Upper lobe of right lung (tissue), 1 donor: Measurements from ENCODE around the gene PANK4. TPM values are rescaled to one million over a fixed set of nuclear protein-coding genes. Genes with fewer than 3 reads are reported as not detected.

Source experiments
- ATAC-seq: fragments of 200-7000 bp; cut with Tn5 transposase; one replicate; pipeline ENCODE4 v1.9.1; 2020; ENCODE audit warnings: mild to moderate bottlenecking, moderate library complexity
- DNase-seq: peaks from one replicate; pipeline ENCODE4 v3.0.0-alpha.2; 2020
- H3K27ac ChIP-seq: fragments of 200-600 bp; one replicate; pipeline ENCODE4 v1.8.0; 2022
- H3K27me3 ChIP-seq: fragments of 200-600 bp; one replicate; pipeline ENCODE4 v1.8.0; 2022; ENCODE audit warnings: mild to moderate bottlenecking
- H3K36me3 ChIP-seq: fragments of 200-600 bp; one replicate; pipeline ENCODE4 v1.8.0; 2022
- H3K4me1 ChIP-seq: fragments of 200-600 bp; one replicate; pipeline ENCODE4 v1.8.0; 2022
- H3K4me3 ChIP-seq: fragments of 200-600 bp; one replicate; pipeline ENCODE4 v1.8.0; 2022; ENCODE audit warnings: mild to moderate bottlenecking
- H3K9me3 ChIP-seq: fragments of 200-600 bp; one replicate; pipeline ENCODE4 v1.8.0; 2022
- intact Hi-C: fragments of 100-400 bp; cut with DNase I; formaldehyde crosslinking; loops from one replicate; pipeline ENCODE4 v1.11.0; 2022
- total RNA-seq: library from RNA; stranded (reverse); fragmentation: NEBNext Ultra II Directional; extraction: Animal tissue kit (Norgen Biotek cat#: 25700); gene quantifications from one replicate; pipeline ENCODE4 v1.2.1, GENCODE V29; 2021
- TF ChIP-seq, protein P1 (sequence below): fragments of 200-600 bp; IDR thresholded peaks from one replicate; pipeline ENCODE4 v1.8.0; 2022; ENCODE audit warnings: antibody characterized with exemption
- donor health status: DM: no; HTN: yes; CAD: no; lungs with severe emphysema.

The PANK4 gene
- total RNA-seq, 1 donor from 2014 or later: 36.4 TPM

- TF ChIP-seq, protein P1, sequence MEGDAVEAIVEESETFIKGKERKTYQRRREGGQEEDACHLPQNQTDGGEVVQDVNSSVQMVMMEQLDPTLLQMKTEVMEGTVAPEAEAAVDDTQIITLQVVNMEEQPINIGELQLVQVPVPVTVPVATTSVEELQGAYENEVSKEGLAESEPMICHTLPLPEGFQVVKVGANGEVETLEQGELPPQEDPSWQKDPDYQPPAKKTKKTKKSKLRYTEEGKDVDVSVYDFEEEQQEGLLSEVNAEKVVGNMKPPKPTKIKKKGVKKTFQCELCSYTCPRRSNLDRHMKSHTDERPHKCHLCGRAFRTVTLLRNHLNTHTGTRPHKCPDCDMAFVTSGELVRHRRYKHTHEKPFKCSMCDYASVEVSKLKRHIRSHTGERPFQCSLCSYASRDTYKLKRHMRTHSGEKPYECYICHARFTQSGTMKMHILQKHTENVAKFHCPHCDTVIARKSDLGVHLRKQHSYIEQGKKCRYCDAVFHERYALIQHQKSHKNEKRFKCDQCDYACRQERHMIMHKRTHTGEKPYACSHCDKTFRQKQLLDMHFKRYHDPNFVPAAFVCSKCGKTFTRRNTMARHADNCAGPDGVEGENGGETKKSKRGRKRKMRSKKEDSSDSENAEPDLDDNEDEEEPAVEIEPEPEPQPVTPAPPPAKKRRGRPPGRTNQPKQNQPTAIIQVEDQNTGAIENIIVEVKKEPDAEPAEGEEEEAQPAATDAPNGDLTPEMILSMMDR: no peak
- intact Hi-C loops: no loop called here
- ATAC-seq (no peak), DNase-seq (no peak)
- Histone ChIP-seq H3K4me1 (no peaks in the 10 kb centered on the region), H3K4me3 (no peak overlapping the region), H3K9me3 (no peaks in the 10 kb centered on the region), H3K27me3 (peaks cover 22% of the 10 kb centered on the region), H3K27ac (no peak overlapping the region), H3K36me3 (no peaks in the 10 kb centered on the region)
Observed at GRCh38 chr1:2473198-2473597, 53.2 kb downstream of the PANK4 start.

DNA sequence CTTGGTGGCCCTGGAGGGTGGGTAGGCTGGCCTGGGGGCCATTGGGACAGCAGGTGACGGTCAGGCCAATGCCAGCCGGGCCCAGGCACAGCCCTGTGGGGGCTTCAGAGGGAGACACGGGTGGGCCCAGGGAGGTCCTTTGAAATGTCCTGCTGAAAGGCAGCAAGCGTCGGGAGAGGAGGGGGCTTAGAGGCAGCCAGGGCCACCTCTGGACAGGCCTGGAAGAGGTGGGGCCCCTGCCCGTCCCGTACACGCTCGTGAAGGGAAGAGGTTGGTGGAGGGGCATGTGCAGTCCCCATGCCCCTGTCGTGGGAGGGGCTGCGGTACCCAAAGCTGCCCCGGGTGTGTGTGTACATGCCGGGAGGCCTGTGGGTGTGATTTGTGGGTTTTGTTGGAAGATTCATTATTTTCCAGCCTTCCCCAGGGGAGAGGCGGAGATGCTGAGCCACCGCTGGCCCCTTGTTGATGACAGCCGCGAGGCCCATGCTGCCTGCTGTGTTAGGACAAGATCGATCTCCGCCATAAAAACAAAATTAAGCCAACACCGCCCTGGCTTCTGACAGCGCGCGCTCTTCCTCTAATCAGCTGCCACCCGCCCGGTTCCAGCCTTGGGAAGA lies 53.7 kb downstream of the PANK4 start:
- ATAC-seq: no peak
- H3K27me3 ChIP-seq: peaks cover 27% of the 10 kb centered on the region

DNA sequence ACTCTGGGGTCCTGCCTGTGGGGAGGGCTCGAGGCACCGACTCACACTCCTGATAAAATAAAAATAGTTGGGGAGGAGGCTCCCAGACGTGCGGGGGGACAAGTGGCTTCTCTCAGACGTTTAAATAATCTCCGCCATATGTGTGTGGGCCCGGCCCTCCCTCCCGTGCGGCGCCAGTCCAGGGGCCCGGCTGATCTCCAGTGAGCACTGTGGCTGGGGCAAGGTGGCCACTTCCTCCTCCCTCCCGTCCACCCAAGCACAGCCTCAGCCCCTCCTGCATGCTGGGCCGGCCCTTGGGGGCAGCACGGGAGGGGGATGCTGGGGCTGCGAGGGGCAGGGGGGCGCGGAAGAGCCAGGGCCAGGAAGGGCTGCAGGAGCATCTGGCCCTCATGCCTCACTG lies 54.3 kb downstream of the PANK4 start:
- Histone ChIP-seq H3K9me3 (no peaks in the 10 kb centered on the region), H3K27me3 (peaks cover 32% of the 10 kb centered on the region)
- intact Hi-C loops: no loop called here

More for the DNA sequence above, 53.7 kb downstream of the PANK4 start:
- TF ChIP-seq, protein P1: no peak
- intact Hi-C loops: no loop called here
- no peak for DNase-seq
- no peaks in the 10 kb centered on the region for H3K4me1 ChIP-seq
- H3K4me3 ChIP-seq: no peak overlapping the region
- no peaks in the 10 kb centered on the region for H3K9me3 ChIP-seq
- no peaks in the 10 kb centered on the region for H3K36me3 ChIP-seq
- no peak overlapping the region for H3K27ac ChIP-seq

DNA sequence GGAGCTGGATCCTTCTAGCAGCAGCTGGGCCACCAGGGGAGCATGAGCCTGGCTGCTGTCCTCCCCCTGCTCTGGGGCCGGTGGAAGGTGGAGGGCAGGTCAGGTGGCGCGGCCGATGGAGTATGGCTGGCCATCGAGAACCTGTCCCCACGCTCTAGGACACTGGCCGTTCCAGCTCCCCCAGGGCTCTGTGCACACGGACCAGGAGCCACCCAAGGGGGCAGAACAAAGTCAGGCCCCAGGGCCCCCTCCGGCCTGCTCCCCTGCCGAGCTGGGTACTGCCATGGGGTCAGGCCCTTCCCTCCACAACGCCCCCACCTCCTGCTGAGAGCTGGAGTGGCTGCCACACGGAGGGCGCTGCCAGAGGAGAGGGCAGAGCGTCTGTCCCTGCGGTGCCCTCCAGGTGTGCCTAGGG lies 54.8 kb downstream of the PANK4 start:
- intact Hi-C loops: no loop called here

More for the DNA sequence above, 54.3 kb downstream of the PANK4 start:
- no peaks in the 10 kb centered on the region for H3K4me1 ChIP-seq
- no peaks in the 10 kb centered on the region for H3K36me3 ChIP-seq
- H3K4me3 ChIP-seq: no peak overlapping the region
- TF ChIP-seq, protein P1: no peak
- no peak overlapping the region for H3K27ac ChIP-seq
- ATAC-seq: no peak
- no peak for DNase-seq

DNA sequence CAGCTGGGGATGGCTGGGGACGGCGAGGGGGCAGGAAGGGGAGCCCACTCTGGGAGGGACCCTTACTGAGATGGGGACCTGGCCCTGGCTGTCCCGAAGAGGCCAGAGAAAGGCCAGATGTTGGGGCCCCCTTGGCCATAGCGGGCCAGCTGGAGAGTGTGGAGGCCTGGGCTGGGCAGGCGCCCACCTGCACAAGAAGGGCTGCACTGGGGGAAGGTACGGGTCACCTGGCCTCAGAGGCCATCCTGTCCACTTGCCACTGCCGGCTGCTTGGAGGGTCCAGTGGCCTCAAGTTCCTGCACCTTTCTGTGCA lies 55.3 kb downstream of the PANK4 start:
- no peak overlapping the region for H3K27ac ChIP-seq
- no peaks in the 10 kb centered on the region for H3K36me3 ChIP-seq
- TF ChIP-seq, protein P1: no peak
- ATAC-seq (no peak), DNase-seq (no peak)
- H3K27me3 ChIP-seq: peaks cover 42% of the 10 kb centered on the region
- H3K4me1 ChIP-seq: no peaks in the 10 kb centered on the region
- H3K4me3 ChIP-seq: no peak overlapping the region
- intact Hi-C loops: no loop called here
- H3K9me3 ChIP-seq: no peaks in the 10 kb centered on the region

More for the DNA sequence above, 54.8 kb downstream of the PANK4 start:
- no peak for DNase-seq
- no peak for ATAC-seq
- H3K36me3 ChIP-seq: no peaks in the 10 kb centered on the region
- H3K4me1 ChIP-seq: no peaks in the 10 kb centered on the region
- H3K4me3 ChIP-seq: no peak overlapping the region
- TF ChIP-seq, protein P1: no peak
- peaks cover 37% of the 10 kb centered on the region for H3K27me3 ChIP-seq
- H3K27ac ChIP-seq: no peak overlapping the region
- H3K9me3 ChIP-seq: no peaks in the 10 kb centered on the region
